SK-N-SH (cell line): Measurements from ENCODE around the gene PPEF2. TPM values are rescaled to one million over a fixed set of nuclear protein-coding genes. Genes with fewer than 3 reads are reported as not detected.

Experiments
- CTCF ChIA-PET: fragments of 300-600, 350-600 bp; formaldehyde crosslinking; extraction: SDS; loops from one replicate; lab custom pipeline; 2021; lab: Yijun Ruan, JAX
- POLR2A ChIA-PET: fragments of 350-600 bp; sonication (Branson Sonifier 250); formaldehyde crosslinking; extraction: SDS; loops from one replicate; lab custom pipeline; 2020; ENCODE audit warnings: antibody characterized with exemption, inconsistent platforms; lab: Yijun Ruan, JAX
- DNase-seq: peaks from one replicate; pipeline ENCODE4 v3.0.0; 2012
- H2AFZ ChIP-seq: fragments of 200-600 bp; sonication (generic); 2 replicates; pipeline ENCODE4 v1.8.1; 2016; ENCODE audit warnings: antibody characterized with exemption, mild to moderate bottlenecking, low read depth
- H3F3A ChIP-seq: fragments of 200-600 bp; sonication (generic); replicated peaks from 2 replicates; pipeline ENCODE3; 2016; ENCODE audit warnings: antibody characterized with exemption, mild to moderate bottlenecking; ENCODE audit not compliant: insufficient read depth
- H3K27ac ChIP-seq, 2 experiments: fragments of 200-500 bp in 1 of 2; fragments of 200-600 bp in 1 of 2; sonication (Bioruptor generic) in 1 of 2; sonication (generic), shearing (Covaris generic) in 1 of 2; 2 replicates each; pipeline versions ENCODE4 v1.5.1 to v1.6.1; 2014 to 2016; ENCODE audit warnings: low read depth in 2 of 2, inconsistent platforms in 1 of 2, low read length in 1 of 2, mild to moderate bottlenecking in 1 of 2, mixed read lengths in 1 of 2
- H3K27me3 ChIP-seq: fragments of 200-600 bp; sonication (generic), shearing (Covaris generic); 2 replicates; pipeline ENCODE4 v1.6.1; 2016; ENCODE audit warnings: mixed run types; ENCODE audit not compliant: insufficient read depth
- H3K36me3 ChIP-seq, 2 experiments: fragments of 200-500 bp in 1 of 2; fragments of 200-600 bp in 1 of 2; sonication (Bioruptor generic) in 1 of 2; sonication (generic) in 1 of 2; replicated peaks in 1 of 2; 2 replicates each; pipeline versions ENCODE3 to v1.5.1; 2014 to 2016; ENCODE audit warnings: low read length in 1 of 2, mild to moderate bottlenecking in 1 of 2; ENCODE audit not compliant: insufficient read depth in 2 of 2, control insufficient read depth in 1 of 2
- H3K4me1 ChIP-seq, 2 experiments: fragments of 200-500 bp in 1 of 2; fragments of 200-600 bp in 1 of 2; sonication (Bioruptor generic) in 1 of 2; sonication (generic), shearing (Covaris generic) in 1 of 2; 2 replicates each; pipeline versions ENCODE4 v1.5.1 to v1.6.1; 2014 to 2016; ENCODE audit warnings: low read depth in 1 of 2, low read length in 1 of 2, mixed run types in 1 of 2; ENCODE audit not compliant: insufficient read depth in 2 of 2, control insufficient read depth in 1 of 2
- H3K4me2 ChIP-seq: fragments of 200-600 bp; sonication (generic), shearing (Covaris generic); 2 replicates; pipeline ENCODE4 v1.6.1; 2017; ENCODE audit warnings: mixed run types
- H3K4me3 ChIP-seq, 2 experiments: fragments of 200-500 bp in 1 of 2; fragments of 200-600 bp in 1 of 2; sonication (Bioruptor generic) in 1 of 2; sonication (generic), shearing (Covaris generic) in 1 of 2; 2 replicates each; pipeline versions ENCODE4 v1.5.1 to v1.8.1; 2014 to 2016; ENCODE audit warnings: low read depth in 2 of 2, inconsistent platforms in 1 of 2, low read length in 1 of 2, mild to moderate bottlenecking in 1 of 2, mixed read lengths in 1 of 2, moderate library complexity in 1 of 2
- H3K79me2 ChIP-seq: fragments of 200-600 bp; sonication (generic); 2 replicates; pipeline ENCODE4 v1.8.1; 2017; ENCODE audit warnings: mild to moderate bottlenecking; ENCODE audit not compliant: insufficient read depth
- H3K9ac ChIP-seq: fragments of 200-600 bp; sonication (generic); 2 replicates; pipeline ENCODE4 v1.6.1; 2017; ENCODE audit warnings: mixed run types
- H3K9me2 ChIP-seq: fragments of 200-600 bp; sonication (generic); 2 replicates; pipeline ENCODE4 v1.6.1; 2017; ENCODE audit warnings: mixed run types
- H3K9me3 ChIP-seq: fragments of 200-600 bp; sonication (generic); 2 replicates; pipeline ENCODE4 v1.6.1; 2017; ENCODE audit warnings: mixed run types, mild to moderate bottlenecking, moderate library complexity
- H4K20me1 ChIP-seq: fragments of 200-600 bp; sonication (generic); 2 replicates; pipeline ENCODE4 v1.6.1; 2017; ENCODE audit warnings: mild to moderate bottlenecking, mixed run types; ENCODE audit not compliant: insufficient read depth
- CHD2 ChIP-seq: fragments of 150-350 bp; IDR thresholded peaks from 2 replicates; pipeline ENCODE4 v1.6.1; 2018; ENCODE audit warnings: low read length; ENCODE audit not compliant: partially characterized antibody
- ELF1 ChIP-seq: IDR thresholded peaks from 2 replicates; pipeline ENCODE4 v1.4.0; 2012
- EP300 ChIP-seq, 2 experiments: IDR thresholded peaks; 2 replicates each; pipeline versions ENCODE4 v1.4.0 to v1.6.1; 2012; ENCODE audit warnings: borderline replicate concordance in 1 of 2, low read depth in 1 of 2, low read length in 1 of 2
- EZH2phosphoT487 ChIP-seq: fragments of 200-600 bp; sonication (generic); IDR thresholded peaks from 2 replicates; pipeline ENCODE4 v1.6.1; 2017; ENCODE audit warnings: low read depth, mixed run types, mild to moderate bottlenecking, antibody characterized with exemption, moderate library complexity, borderline replicate concordance
- FOSL2 ChIP-seq: IDR thresholded peaks from 2 replicates; pipeline ENCODE4 v1.4.0; 2012; ENCODE audit warnings: low read depth, mild to moderate bottlenecking, moderate library complexity, borderline replicate concordance
- FOXJ3 ChIP-seq: sonication (generic); formaldehyde crosslinking; IDR thresholded peaks from 2 replicates; pipeline ENCODE4 v1.5.1; 2020; ENCODE audit warnings: mild to moderate bottlenecking, missing genetic modification reagents
- FOXM1 ChIP-seq: IDR thresholded peaks from 2 replicates; pipeline ENCODE4 v1.4.0; 2012; ENCODE audit warnings: low read depth, mild to moderate bottlenecking
- GABPA ChIP-seq: IDR thresholded peaks from 2 replicates; pipeline ENCODE4 v1.4.0; 2012; ENCODE audit warnings: low read depth, mild to moderate bottlenecking
- MEF2A ChIP-seq: IDR thresholded peaks from 2 replicates; pipeline ENCODE4 v1.4.0; 2012; ENCODE audit warnings: low read depth, borderline replicate concordance
- NRF1 ChIP-seq: IDR thresholded peaks from 2 replicates; pipeline ENCODE4 v1.6.1; 2012; ENCODE audit warnings: low read depth, mild to moderate bottlenecking, low read length
- PBX3 ChIP-seq: IDR thresholded peaks from 2 replicates; pipeline ENCODE4; 2012
- POLR2AphosphoS5 ChIP-seq: IDR thresholded peaks from 2 replicates; pipeline ENCODE4 v1.6.1; 2012; ENCODE audit warnings: low read depth, low read length
- RAD21 ChIP-seq: IDR thresholded peaks from 2 replicates; pipeline ENCODE4 v1.6.1; 2012; ENCODE audit warnings: mild to moderate bottlenecking, low read length
- RFX5 ChIP-seq: IDR thresholded peaks from 2 replicates; pipeline ENCODE4 v1.6.1; 2012; ENCODE audit warnings: mild to moderate bottlenecking, improper control_type of control experiment, low read length
- SMC3 ChIP-seq: IDR thresholded peaks from 2 replicates; pipeline ENCODE4 v1.6.1; 2012; ENCODE audit warnings: low read depth, low read length, improper control_type of control experiment
- TCF12 ChIP-seq: IDR thresholded peaks from 2 replicates; pipeline ENCODE4 v1.4.0; 2012
- TEAD4 ChIP-seq: IDR thresholded peaks from 2 replicates; pipeline ENCODE4 v1.4.0; 2012; ENCODE audit warnings: mild to moderate bottlenecking, borderline replicate concordance; ENCODE audit not compliant: insufficient read depth
- YY1 ChIP-seq: IDR thresholded peaks from 2 replicates; pipeline ENCODE4 v1.4.0; 2012; ENCODE audit warnings: low read depth, mild to moderate bottlenecking
- ZBTB33 ChIP-seq: IDR thresholded peaks from 2 replicates; pipeline ENCODE4 v1.4.0; 2012; ENCODE audit warnings: low read depth, borderline replicate concordance
- WGBS: methylation state at CpG from one replicate; pipeline ENCODE4 v1.1.6; 2017; ENCODE audit warnings: low lambda C conversion rate; 5-methylcytosine and 5-hydroxymethylcytosine counted together
- polyA plus RNA-seq, 3 experiments: library from polyadenylated mRNA; depleted of rRNA; stranded (reverse); fragments of >200 nt; gene quantifications; 2 replicates each; pipeline ENCODE4 v1.2.3, GENCODE V29; 2012

The PPEF2 gene
- polyA plus RNA-seq, 1 of the 3 experiments (the other 2 are of a cell fraction), result not detected

GRCh38 chr4:75820676-75821075, 81.6 kb downstream of the PPEF2 start:
- Histone ChIP-seq H3K4me2 (no peak overlapping the region), H3K4me1 (no peaks in the 10 kb centered on the region), H3K36me3 (peaks cover 0 to 7% of the 10 kb centered on the region in 2 experiments), H3K4me3 (no peak overlapping the region), H3K27ac (no peak overlapping the region), H4K20me1 (no peaks in the 10 kb centered on the region), H3K9me2 (no peaks in the 10 kb centered on the region), H3K79me2 (no peaks in the 10 kb centered on the region), H3K27me3 (no peaks in the 10 kb centered on the region), H3K9ac (no peak overlapping the region), H3K9me3 (no peaks in the 10 kb centered on the region), H2AFZ (no peak overlapping the region), H3F3A (peaks cover 11% of the 10 kb centered on the region)
- POLR2A ChIA-PET, result no interaction called here
- CTCF ChIA-PET, result interaction anchor here (1.5 kb wide), 1 partner anchor 20 kb away, joined by 3 read pairs; no protein-coding TSS in a partner anchor
- no peak for DNase-seq
- TF ChIP-seq FOSL2 (no peak), FOXJ3 (no peak), PBX3 (no peak)
- 75% methylated on average over 3 of the region's 3 CpGs for WGBS

GRCh38 chr4:75820197-75820596, 82.1 kb downstream of the PPEF2 start:
- Histone ChIP-seq H3K4me2 (no peak overlapping the region), H3K9me2 (no peaks in the 10 kb centered on the region), H3K4me3 (no peak overlapping the region), H3K4me1 (no peaks in the 10 kb centered on the region), H3F3A (peaks cover 11% of the 10 kb centered on the region), H3K79me2 (no peaks in the 10 kb centered on the region), H3K36me3 (peaks cover 4 to 11% of the 10 kb centered on the region in 2 experiments), H2AFZ (no peak overlapping the region), H3K9me3 (no peaks in the 10 kb centered on the region), H3K27ac (no peak overlapping the region), H4K20me1 (no peaks in the 10 kb centered on the region), H3K9ac (no peak overlapping the region), H3K27me3 (no peaks in the 10 kb centered on the region)
- no peak for TF ChIP-seq ZBTB33
- TF ChIP-seq TEAD4, result no peak
- TF ChIP-seq NRF1, result no peak
- no peak for TF ChIP-seq GABPA
- TF ChIP-seq FOXJ3, result no peak
- TF ChIP-seq SMC3, result no peak
- TF ChIP-seq YY1, result no peak
- ChIA-PET CTCF (no interaction called here), POLR2A (no interaction called here)
- WGBS, result 88% methylated on average over 2 of the region's 2 CpGs
- no peak for DNase-seq

GRCh38 chr4:75819121-75819520, 83.1 kb downstream of the PPEF2 start:
- ChIA-PET CTCF (no interaction called here), POLR2A (interaction anchor here (0.6 kb wide), 1 partner anchor 80 kb away, joined by 3 read pairs; no protein-coding TSS in a partner anchor)
- H3K4me2 ChIP-seq, result no peak overlapping the region
- peaks cover 11% of the 10 kb centered on the region for H3F3A ChIP-seq
- no peak overlapping the region for H2AFZ ChIP-seq
- peaks cover 15 to 22% of the 10 kb centered on the region in 2 experiments for H3K36me3 ChIP-seq
- no peaks in the 10 kb centered on the region for H3K9me3 ChIP-seq
- no peaks in the 10 kb centered on the region for H3K27me3 ChIP-seq
- H3K9me2 ChIP-seq, result no peaks in the 10 kb centered on the region
- no peaks in the 10 kb centered on the region for H3K79me2 ChIP-seq
- no peak overlapping the region for H3K4me3 ChIP-seq
- WGBS, result 86% methylated on average over 4 of the region's 4 CpGs
- no peak overlapping the region for H3K27ac ChIP-seq
- no peaks in the 10 kb centered on the region for H3K4me1 ChIP-seq
- no peaks in the 10 kb centered on the region for H4K20me1 ChIP-seq
- DNase-seq, result no peak
- H3K9ac ChIP-seq, result no peak overlapping the region
- no peak for TF ChIP-seq ELF1
- no peak for TF ChIP-seq MEF2A
- TF ChIP-seq RAD21, result no peak
- TF ChIP-seq RFX5, result no peak
- TF ChIP-seq POLR2AphosphoS5, result no peak
- TF ChIP-seq SMC3, result no peak
- no peak for TF ChIP-seq FOSL2
- TF ChIP-seq EP300 (IDR thresholded peaks at IDR 0.05; ENCODE audit: borderline replicate concordance in 1 of 2, low read depth in 1 of 2, low read length in 1 of 2), result no peak
- no peak for TF ChIP-seq FOXM1
- TF ChIP-seq EZH2phosphoT487, result no peak
- TF ChIP-seq CHD2, result no peak
- TF ChIP-seq NRF1, result no peak
- TF ChIP-seq TCF12, result no peak
- TF ChIP-seq GABPA, result no peak
- TF ChIP-seq ZBTB33, result no peak
- TF ChIP-seq FOXJ3, result no peak
